H1 (cell line): ENCODE results near the gene GBA2. TPM values are rescaled to one million over a fixed set of nuclear protein-coding genes. Genes with fewer than 3 reads are reported as not detected.

Experiments
- CTCF ChIA-PET: fragments of 300-600 bp; sonication (Branson Sonifier 250); formaldehyde crosslinking; loops from one replicate; lab custom pipeline; 2021; ENCODE audit not compliant: partially characterized antibody; lab: Charles Lee
- POLR2A ChIA-PET: fragments of 300-600 bp; sonication (Branson Sonifier 250); formaldehyde crosslinking; loops from one replicate; lab custom pipeline; 2021; ENCODE audit warnings: inconsistent platforms; ENCODE audit not compliant: partially characterized antibody; lab: Charles Lee
- DNase-seq, 2 experiments: peaks; one replicate each; pipeline versions ENCODE4 v3.0.0 to v3.0.0-alpha.2; 2010 to 2022; ENCODE audit warnings: low spot score in 2 of 2, low read depth in 1 of 2, mixed read lengths in 1 of 2
- FAIRE-seq: peaks from 2 replicates; lab custom pipeline; 2011; peaks lifted over from hg19 to GRCh38; lab: Jason Lieb, UNC
- H2AFZ ChIP-seq: 2 replicates; pipeline ENCODE4 v1.8.1; 2012; ENCODE audit warnings: low read length, inconsistent platforms
- H2AK5ac ChIP-seq: 2 replicates; pipeline ENCODE4 v1.6.1; 2013; ENCODE audit warnings: low read depth, low read length
- H2BK120ac ChIP-seq: replicated peaks from 2 replicates; pipeline ENCODE3; 2013; ENCODE audit warnings: low read depth, low read length, inconsistent platforms
- H2BK12ac ChIP-seq: 2 replicates; pipeline ENCODE4 v1.6.1; 2013; ENCODE audit warnings: low read depth, low read length
- H2BK15ac ChIP-seq: 2 replicates; pipeline ENCODE4 v1.6.1; 2013; ENCODE audit warnings: low read length
- H2BK20ac ChIP-seq: 2 replicates; pipeline ENCODE4 v1.6.1; 2013; ENCODE audit warnings: low read length
- H2BK5ac ChIP-seq: 2 replicates; pipeline ENCODE4 v1.6.1; 2013; ENCODE audit warnings: low read depth, low read length
- H3K14ac ChIP-seq: 2 replicates; pipeline ENCODE4 v1.6.1; 2013; ENCODE audit warnings: inconsistent platforms; ENCODE audit not compliant: insufficient read length
- H3K18ac ChIP-seq: 2 replicates; pipeline ENCODE4 v1.6.1; 2013; ENCODE audit warnings: low read length; ENCODE audit errors: extremely low read depth
- H3K23ac ChIP-seq: 2 replicates; pipeline ENCODE4 v1.6.1; 2013; ENCODE audit warnings: inconsistent platforms; ENCODE audit not compliant: insufficient read length
- H3K23me2 ChIP-seq: 2 replicates; pipeline ENCODE4 v1.6.1; 2013; ENCODE audit warnings: low read depth, low read length
- H3K27ac ChIP-seq: 2 replicates; pipeline ENCODE4 v1.6.1; 2011; ENCODE audit warnings: low read depth, low read length, inconsistent platforms
- H3K27me3 ChIP-seq, 4 experiments: replicated peaks in 1 of 4; 1 replicate in 1 of 4; 2 replicates in 3 of 4; pipeline versions ENCODE4 v1.6.1 to v1.8.1; 2011 to 2013; ENCODE audit warnings: low read length in 3 of 4, mild to moderate bottlenecking in 3 of 4, inconsistent platforms in 2 of 4, mixed read lengths in 2 of 4, moderate library complexity in 1 of 4; ENCODE audit not compliant: control insufficient read depth in 3 of 4, insufficient read depth in 3 of 4; ENCODE audit errors: extremely low read depth in 1 of 4
- H3K36me3 ChIP-seq, 4 experiments: 2 replicates each; pipeline versions ENCODE4 v1.6.1 to v1.8.1; 2011 to 2013; ENCODE audit warnings: mild to moderate bottlenecking in 4 of 4, low read length in 3 of 4, moderate library complexity in 2 of 4, control low read depth in 1 of 4, inconsistent platforms in 1 of 4; ENCODE audit not compliant: insufficient read depth in 4 of 4, control insufficient read depth in 2 of 4
- H3K4ac ChIP-seq: replicated peaks from 2 replicates; pipeline ENCODE3; 2013; ENCODE audit warnings: low read length, low read depth, mixed read lengths, inconsistent platforms; ENCODE audit not compliant: insufficient read length
- H3K4me1 ChIP-seq, 4 experiments: replicated peaks in 1 of 4; 1 replicate in 1 of 4; 2 replicates in 3 of 4; pipeline versions ENCODE4 v1.6.1 to v1.8.1; 2011 to 2013; ENCODE audit warnings: low read length in 3 of 4, inconsistent platforms in 2 of 4, mixed read lengths in 1 of 4; ENCODE audit not compliant: insufficient read depth in 4 of 4, control insufficient read depth in 3 of 4
- H3K4me2 ChIP-seq, 2 experiments: 2 replicates each; pipeline versions ENCODE4 v1.6.1 to v1.8.1; 2011 to 2013; ENCODE audit warnings: low read depth in 2 of 2, low read length in 2 of 2, control low read depth in 1 of 2, inconsistent platforms in 1 of 2, mild to moderate bottlenecking in 1 of 2; ENCODE audit not compliant: insufficient read depth in 1 of 2
- H3K4me3 ChIP-seq, 4 experiments: fragments of 200-600, 300-600 bp in 1 of 4; sonication (generic), shearing (Covaris generic), sonication (Bioruptor Twin) in 1 of 4; 2 replicates each; pipeline versions ENCODE4 v1.5.1 to v1.8.1; 2011 to 2016; ENCODE audit warnings: low read length in 4 of 4, low read depth in 3 of 4, control low read depth in 2 of 4, inconsistent platforms in 2 of 4, mild to moderate bottlenecking in 2 of 4, mixed read lengths in 1 of 4, moderate library complexity in 1 of 4; ENCODE audit not compliant: insufficient read depth in 2 of 4; ENCODE audit errors: extremely low read depth in 1 of 4
- H3K56ac ChIP-seq: replicated peaks from 2 replicates; pipeline ENCODE3; 2013; ENCODE audit warnings: low read depth, mild to moderate bottlenecking, mixed read lengths, low read length, inconsistent platforms; ENCODE audit not compliant: insufficient read length
- H3K79me1 ChIP-seq: 2 replicates; pipeline ENCODE4 v1.6.1; 2013; ENCODE audit warnings: low read depth, low read length, control low read depth
- H3K79me2 ChIP-seq, 2 experiments: 2 replicates each; pipeline versions ENCODE4 v1.6.1 to v1.8.1; 2012 to 2013; ENCODE audit warnings: low read length in 2 of 2, mild to moderate bottlenecking in 2 of 2, inconsistent platforms in 1 of 2; ENCODE audit not compliant: insufficient read depth in 2 of 2, control insufficient read depth in 1 of 2
- H3K9ac ChIP-seq, 4 experiments: replicated peaks in 1 of 4; 1 replicate in 1 of 4; 2 replicates in 3 of 4; pipeline versions ENCODE4 v1.6.1 to v1.8.1; 2011 to 2013; ENCODE audit warnings: low read depth in 3 of 4, low read length in 3 of 4, control low read depth in 2 of 4, mild to moderate bottlenecking in 2 of 4, moderate library complexity in 2 of 4, inconsistent platforms in 1 of 4; ENCODE audit errors: extremely low read depth in 1 of 4
- H3K9me3 ChIP-seq, 2 experiments: 2 replicates each; pipeline versions ENCODE4 v1.6.1 to v1.8.1; 2012 to 2013; ENCODE audit warnings: mild to moderate bottlenecking in 2 of 2, moderate library complexity in 2 of 2, control low read depth in 1 of 2, inconsistent platforms in 1 of 2, low read depth in 1 of 2, low read length in 1 of 2, mixed read lengths in 1 of 2; ENCODE audit not compliant: insufficient read depth in 2 of 2
- H4K20me1 ChIP-seq, 2 experiments: replicated peaks in 1 of 2; 2 replicates each; pipeline versions ENCODE3 to v1.8.1; 2011 to 2013; ENCODE audit warnings: inconsistent platforms in 2 of 2, low read length in 2 of 2, mild to moderate bottlenecking in 1 of 2; ENCODE audit not compliant: insufficient read depth in 2 of 2, control insufficient read depth in 1 of 2
- H4K5ac ChIP-seq: 2 replicates; pipeline ENCODE4 v1.6.1; 2013; ENCODE audit warnings: low read length, low read depth, mixed read lengths, inconsistent platforms; ENCODE audit not compliant: insufficient read length
- H4K8ac ChIP-seq: 2 replicates; pipeline ENCODE4 v1.8.0; 2013; ENCODE audit warnings: mild to moderate bottlenecking, moderate library complexity, low read length, inconsistent platforms; ENCODE audit not compliant: insufficient read depth; ENCODE audit errors: extremely low read depth
- H4K91ac ChIP-seq: replicated peaks from 2 replicates; pipeline ENCODE3; 2013; ENCODE audit warnings: low read length, mixed read lengths, inconsistent platforms; ENCODE audit not compliant: insufficient read length
- BCL11A ChIP-seq, 2 experiments: IDR thresholded peaks; one replicate each; pipeline ENCODE4 v1.6.1; 2011; ENCODE audit warnings: low read depth in 2 of 2, low read length in 2 of 2, mild to moderate bottlenecking in 2 of 2
- CBX8 ChIP-seq: fragments of 300-800, 300-1000 bp; sonication (generic); IDR thresholded peaks from 2 replicates; pipeline ENCODE4 v1.7.1; 2016; ENCODE audit warnings: low read depth, low read length, borderline replicate concordance
- CTBP2 ChIP-seq: IDR thresholded peaks from 2 replicates; pipeline ENCODE4 v1.7.0; 2011; ENCODE audit warnings: borderline replicate concordance, mild to moderate bottlenecking, moderate library complexity, mixed read lengths, low read length; ENCODE audit not compliant: insufficient read depth, insufficient read length
- NRF1 ChIP-seq: IDR thresholded peaks from 2 replicates; pipeline ENCODE4 v1.6.1; 2011; ENCODE audit warnings: mild to moderate bottlenecking, low read depth, low read length, improper control_type of control experiment
- RXRA ChIP-seq: IDR thresholded peaks from 2 replicates; pipeline ENCODE4 v1.6.1; 2011; ENCODE audit warnings: low read depth, mild to moderate bottlenecking, low read length, moderate library complexity; ENCODE audit not compliant: insufficient read depth
- SIRT6 ChIP-seq: IDR thresholded peaks from one replicate; pipeline ENCODE4 v1.7.1; 2012; ENCODE audit warnings: low read length, inconsistent platforms
- SIX5 ChIP-seq: IDR thresholded peaks from 2 replicates; pipeline ENCODE4 v1.6.1; 2011; ENCODE audit warnings: mild to moderate bottlenecking, low read depth, low read length
- SP2 ChIP-seq: IDR thresholded peaks from 2 replicates; pipeline ENCODE4 v1.6.1; 2012; ENCODE audit warnings: mild to moderate bottlenecking, low read length, inconsistent platforms
- ZNF274 ChIP-seq: IDR thresholded peaks from 2 replicates; pipeline ENCODE4 v1.7.0; 2012; ENCODE audit warnings: low read length, borderline replicate concordance; ENCODE audit errors: extremely low read depth
- WGBS, 2 experiments: shearing (Covaris generic) in 1 of 2; methylation state at CpG; one replicate each; pipeline versions ENCODE4 v1.1.6 to v1.1.7; 2013 to 2015; ENCODE audit warnings: low lambda C conversion rate in 2 of 2, mixed read lengths in 2 of 2, inconsistent platforms in 1 of 2, low coverage in 1 of 2, missing lambda C conversion rate in 1 of 2; ENCODE audit not compliant: insufficient replicate concordance in 2 of 2, insufficient coverage in 1 of 2, insufficient read length in 1 of 2; ENCODE audit errors: extremely low coverage in 1 of 2, missing lambda C conversion rate in 1 of 2; 5-methylcytosine and 5-hydroxymethylcytosine counted together
- polyA plus RNA-seq, 7 experiments: library from polyadenylated mRNA; depleted of rRNA in 3 of 7; stranded (reverse) in 5 of 7; unstranded in 2 of 7; fragments of >200 nt in 5 of 7; fragments of 200-250 nt in 2 of 7; gene quantifications; 1 replicate in 5 of 7; 2 replicates in 1 of 7; 4 replicates in 1 of 7; pipeline versions ENCODE4 v1.2.1 to v1.2.3, GENCODE V29; 2011 to 2013; ENCODE audit warnings: missing spikeins in 2 of 7, mixed read lengths in 2 of 7
- total RNA-seq: library from RNA; stranded (reverse); fragmentation: NEBNext Ultra II Directional; extraction: Animal tissue kit (Norgen Biotek cat#: 25700); gene quantifications from 2 replicates; pipeline ENCODE4 v1.2.1, GENCODE V29; 2021
- TF ChIP-seq, protein P1 (sequence below): IDR thresholded peaks from 2 replicates; pipeline ENCODE4 v1.6.1; 2011; ENCODE audit warnings: low read depth, mild to moderate bottlenecking, low read length; ENCODE audit not compliant: insufficient read depth
- TF ChIP-seq, protein P2 (sequence below): IDR thresholded peaks from 2 replicates; pipeline ENCODE4 v1.6.1; 2012; ENCODE audit warnings: inconsistent platforms

GBA2 gene
- total and polyA plus RNA-seq, 2 of the 8 experiments (the other 6 are each of a cell fraction or from before 2014, with no cell fraction given): 64.2 to 71.9 TPM

DNA sequence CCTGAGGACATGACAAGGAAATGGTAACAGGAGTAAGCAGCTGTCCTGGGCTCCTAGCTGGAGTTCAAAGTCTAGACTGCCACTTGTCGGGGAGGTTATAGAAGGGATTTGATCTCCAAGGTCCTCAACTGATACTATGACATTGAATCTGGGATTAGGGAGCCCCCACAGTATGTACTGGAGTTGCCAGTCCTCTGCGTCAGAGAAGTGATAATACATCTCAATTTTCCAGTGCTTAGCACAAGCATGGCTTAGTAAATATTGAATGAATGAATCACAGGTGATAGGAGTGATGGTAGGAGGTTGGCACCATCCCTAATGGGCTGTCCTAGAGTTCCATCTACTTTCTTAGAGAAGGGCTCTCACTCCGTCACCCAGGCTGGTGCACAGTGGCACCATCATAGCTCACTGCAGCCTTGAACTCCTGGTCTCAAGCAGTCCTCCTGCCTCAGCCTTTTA, 53.1 kb downstream of the GBA2 start:
- peaks cover 4% of the 10 kb centered on the region for H3K23me2 ChIP-seq
- no peak overlapping the region for H2BK5ac ChIP-seq
- no peak for FAIRE-seq
- no peak overlapping the region for H3K18ac ChIP-seq
- no peak overlapping the region for H3K4me2 ChIP-seq
- no peak overlapping the region for H4K5ac ChIP-seq
- TF ChIP-seq CTBP2 (no peak), SIRT6 (no peak), CBX8 (no peak), SIX5 (no peak), RXRA (no peak), SP2 (no peak), NRF1 (no peak), ZNF274 (no peak), BCL11A (IDR thresholded peaks at IDR 0.05; ENCODE audit: low read depth in 2 of 2, low read length in 2 of 2) (no peak)
- TF ChIP-seq, protein P1, sequence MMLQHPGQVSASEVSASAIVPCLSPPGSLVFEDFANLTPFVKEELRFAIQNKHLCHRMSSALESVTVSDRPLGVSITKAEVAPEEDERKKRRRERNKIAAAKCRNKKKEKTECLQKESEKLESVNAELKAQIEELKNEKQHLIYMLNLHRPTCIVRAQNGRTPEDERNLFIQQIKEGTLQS: no peak
- TF ChIP-seq, protein P2, sequence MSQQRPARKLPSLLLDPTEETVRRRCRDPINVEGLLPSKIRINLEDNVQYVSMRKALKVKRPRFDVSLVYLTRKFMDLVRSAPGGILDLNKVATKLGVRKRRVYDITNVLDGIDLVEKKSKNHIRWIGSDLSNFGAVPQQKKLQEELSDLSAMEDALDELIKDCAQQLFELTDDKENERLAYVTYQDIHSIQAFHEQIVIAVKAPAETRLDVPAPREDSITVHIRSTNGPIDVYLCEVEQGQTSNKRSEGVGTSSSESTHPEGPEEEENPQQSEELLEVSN: no peak
- WGBS, 2 experiments: 88% methylated on average over 3 of the region's 3 CpGs; no CpG with 5 or more reads in 1 of the 2 experiments
- no peak overlapping the region for H3K14ac ChIP-seq
- H2BK15ac ChIP-seq: no peak overlapping the region
- H2BK120ac ChIP-seq: no peak overlapping the region
- no peaks in the 10 kb centered on the region for H3K27me3 ChIP-seq
- CTCF ChIA-PET: interaction anchor here (0.6 to 14.1 kb wide), 30 partner anchors 8 to 211 kb away, joined by 3 to 347 read pairs (median 12); partner anchors contain the start of genes ARHGEF39, CA9, CCDC107 and CREB3
- no peak overlapping the region for H4K91ac ChIP-seq
- H3K4me3 ChIP-seq: no peak overlapping the region
- no peak overlapping the region for H2AFZ ChIP-seq
- POLR2A ChIA-PET: interaction anchor here (0.5 to 14.9 kb wide), 19 partner anchors 8 to 1314 kb away, joined by 3 to 158 read pairs (median 4); partner anchors contain the start of genes CA9, CCDC107, CREB3 and MSMP
- H2BK20ac ChIP-seq: no peak overlapping the region; the same call in 1 of the 2 replicates
- no peak overlapping the region for H2BK12ac ChIP-seq
- no peaks in the 10 kb centered on the region for H3K79me1 ChIP-seq
- no peak overlapping the region for H3K4ac ChIP-seq
- H2AK5ac ChIP-seq: no peak overlapping the region
- no peaks in the 10 kb centered on the region; a peak in 1 of 7 replicates for H3K4me1 ChIP-seq
- H3K79me2 ChIP-seq: no peaks in the 10 kb centered on the region
- no peak overlapping the region for H3K56ac ChIP-seq
- no peak overlapping the region for H4K8ac ChIP-seq
- no peak overlapping the region for H3K23ac ChIP-seq
- peaks cover 21 to 33% (median 30%) of the 10 kb centered on the region in 4 experiments for H3K36me3 ChIP-seq
- no peaks in the 10 kb centered on the region for H3K9me3 ChIP-seq
- H4K20me1 ChIP-seq: peaks cover 3 to 7% of the 10 kb centered on the region in 2 experiments
- H3K27ac ChIP-seq: no peak overlapping the region
- H3K9ac ChIP-seq: no peak overlapping the region
- DNase-seq: no peak
